GM18499 (cell line): ENCODE measurements around the gene MMAA.
"Not testable (repeated sequence)": the region's sequence is repeated elsewhere in the genome, so short reads cannot be mapped to it uniquely, and the experiment has no call there.

Experiments used
- ATAC-seq: cut with Tn5 transposase; IDR thresholded peaks from one replicate; pipeline ENCODE4 v1.9.1; 2021; ENCODE audit warnings: moderate number of reproducible peaks; ENCODE audit not compliant: insufficient read depth, unreplicated experiment

The MMAA gene

GRCh38 chr4:145626623-145626982 lies 7.4 kb downstream of the MMAA start:
- no peak for ATAC-seq

- ATAC-seq, result no peak
Observed at GRCh38 chr4:145635117-145635516, 15.9 kb downstream of the MMAA start.

GRCh38 chr4:145635630-145636029 lies 16.4 kb downstream of the MMAA start:
- ATAC-seq, result no peak

GRCh38 chr4:145639186-145639698 lies 20.1 kb downstream of the MMAA start:
- no peak for ATAC-seq

GRCh38 chr4:145640236-145640635 lies 21.1 kb downstream of the MMAA start:
- ATAC-seq, result not testable (repeated sequence)

- ATAC-seq, result no peak
Observed at GRCh38 chr4:145643295-145643694, 24.1 kb downstream of the MMAA start.

- no peak for ATAC-seq
Observed at GRCh38 chr4:145644699-145645098, 25.5 kb downstream of the MMAA start.

GRCh38 chr4:145656156-145656555 lies 37.0 kb downstream of the MMAA start:
- ATAC-seq, result no peak

- no peak for ATAC-seq
Observed at GRCh38 chr4:145660064-145660463, 40.9 kb downstream of the MMAA start.

GRCh38 chr4:145663194-145663593 lies 44.0 kb downstream of the MMAA start:
- ATAC-seq, result no peak

GRCh38 chr4:145665773-145666172 lies 46.6 kb downstream of the MMAA start:
- no peak for ATAC-seq

- no peak for ATAC-seq
Observed at GRCh38 chr4:145670422-145670821, 51.2 kb downstream of the MMAA start.

GRCh38 chr4:145679520-145679919 lies 60.3 kb downstream of the MMAA start:
- no peak for ATAC-seq

GRCh38 chr4:145679991-145680455 lies 60.8 kb downstream of the MMAA start, which contains the start of gene C4orf51:
Gene C4orf51 (plus strand): TSS chr4:145680146. CDS start chr4:145680204, 58 bp downstream.
- no peak for ATAC-seq

- ATAC-seq, result no peak
Observed at GRCh38 chr4:145680902-145681301, 61.7 kb downstream of the MMAA start.

GRCh38 chr4:145681518-145681917 lies 62.3 kb downstream of the MMAA start:
- no peak for ATAC-seq

- ATAC-seq, result no peak
Observed at GRCh38 chr4:145681956-145682355, 62.8 kb downstream of the MMAA start.

- ATAC-seq, result no peak
Observed at GRCh38 chr4:145686991-145687390, 67.8 kb downstream of the MMAA start.

- no peak for ATAC-seq
Observed at GRCh38 chr4:145690610-145691009, 71.4 kb downstream of the MMAA start.

- ATAC-seq, result not testable (repeated sequence)
Observed at GRCh38 chr4:145691416-145691815, 72.2 kb downstream of the MMAA start.

- no peak for ATAC-seq
Observed at GRCh38 chr4:145694929-145695328, 75.7 kb downstream of the MMAA start.

- no peak for ATAC-seq
Observed at GRCh38 chr4:145697332-145697731, 78.1 kb downstream of the MMAA start.

GRCh38 chr4:145698507-145698906 lies 79.3 kb downstream of the MMAA start:
- no peak for ATAC-seq
